HG02623 (cell line): ENCODE results near the gene CHEK1.
"Not testable (repeated sequence)": the region's sequence is repeated elsewhere in the genome, so short reads cannot be mapped to it uniquely, and the experiment has no call there.

Experiments
- ATAC-seq: cut with Tn5 transposase; IDR thresholded peaks from one replicate; pipeline ENCODE4 v1.9.1; 2021; ENCODE audit warnings: moderate library complexity; ENCODE audit not compliant: unreplicated experiment

Gene CHEK1

DNA sequence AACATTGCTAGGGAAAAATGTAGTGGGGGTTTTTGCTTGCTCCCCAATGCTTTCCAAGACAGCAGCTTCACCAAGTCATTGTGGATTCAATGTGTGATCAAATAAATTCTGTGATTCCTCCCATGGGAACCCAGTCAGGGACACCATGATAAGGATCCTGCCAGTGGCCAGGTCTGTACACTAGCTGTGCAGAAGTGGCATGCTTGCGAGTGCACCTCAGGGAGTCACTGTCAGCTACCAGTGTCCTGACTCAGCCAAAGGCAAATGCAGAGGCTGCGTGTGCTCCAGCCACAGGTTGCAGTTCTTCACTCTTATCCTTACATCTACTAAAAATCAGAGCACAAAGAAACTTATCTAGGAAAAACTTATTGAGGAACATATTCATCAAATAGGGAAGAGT is 65.0 kb downstream of the CHEK1 start:
- ATAC-seq: no peak

DNA sequence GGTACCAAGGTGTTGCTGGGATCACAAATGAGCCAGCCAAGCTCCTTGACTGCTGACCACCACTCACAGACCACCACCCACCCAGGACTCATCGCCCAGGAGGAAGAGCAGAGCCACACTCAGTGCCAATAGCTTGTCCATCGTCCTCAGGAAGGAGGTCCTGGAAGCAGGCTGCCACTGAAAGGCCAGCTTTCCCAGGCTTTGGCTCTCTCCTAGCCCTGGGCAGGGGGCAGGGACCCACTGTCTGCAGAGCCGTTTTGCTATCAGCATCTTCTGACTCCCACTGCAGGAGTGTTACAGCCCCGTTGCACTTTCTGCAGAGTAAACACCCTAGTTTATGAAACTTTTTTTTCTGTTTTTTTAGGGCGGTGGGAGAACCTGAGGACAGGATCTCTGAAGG is 67.9 kb downstream of the CHEK1 start:
- no peak for ATAC-seq

DNA sequence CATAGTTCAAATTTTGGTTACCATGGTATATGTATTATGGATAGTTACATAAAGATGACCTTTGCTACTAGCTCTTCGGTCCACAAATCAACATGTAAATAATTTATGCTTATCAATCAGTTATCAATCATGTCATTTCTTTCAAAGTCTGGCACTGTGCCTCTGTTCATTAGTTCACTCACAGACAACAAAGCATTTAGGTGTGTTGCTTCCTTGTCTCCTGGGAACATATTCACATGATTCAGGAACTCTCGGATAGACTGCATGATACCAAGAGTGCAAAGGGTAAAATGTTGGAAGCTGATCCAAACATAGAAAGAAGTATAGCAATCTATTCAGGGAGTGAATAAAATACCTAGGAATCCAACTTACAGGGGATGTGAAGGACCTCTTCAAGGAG is 70.0 kb downstream of the CHEK1 start:
- ATAC-seq: no peak

DNA sequence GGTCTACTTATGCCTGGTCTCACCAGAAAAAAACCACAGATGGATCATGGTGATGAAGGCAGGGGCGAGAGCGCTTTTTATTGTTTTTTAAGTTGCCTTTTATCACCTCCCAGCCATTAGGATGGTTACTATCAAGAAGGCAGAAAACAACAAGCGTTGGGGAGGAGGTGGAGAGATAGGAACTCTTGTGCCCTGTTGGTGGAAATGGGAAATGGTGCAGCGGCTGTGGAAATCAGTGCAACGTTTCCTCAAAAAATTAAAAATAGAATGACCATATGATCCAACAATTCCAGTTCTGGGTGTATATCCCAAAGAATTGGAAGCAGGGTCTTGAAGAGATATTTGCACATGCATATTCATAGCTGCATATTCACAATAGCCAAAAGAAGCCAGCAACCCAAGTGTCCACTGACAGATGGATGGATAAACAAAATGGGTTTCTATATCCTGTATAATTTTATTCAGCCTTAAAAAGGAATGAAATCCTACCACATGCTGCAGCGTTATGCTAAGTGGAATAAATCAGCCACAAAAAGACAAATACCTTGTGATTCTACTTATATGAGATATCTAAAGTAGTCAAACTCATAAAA is 76.2 kb downstream of the CHEK1 start:
- no peak for ATAC-seq

DNA sequence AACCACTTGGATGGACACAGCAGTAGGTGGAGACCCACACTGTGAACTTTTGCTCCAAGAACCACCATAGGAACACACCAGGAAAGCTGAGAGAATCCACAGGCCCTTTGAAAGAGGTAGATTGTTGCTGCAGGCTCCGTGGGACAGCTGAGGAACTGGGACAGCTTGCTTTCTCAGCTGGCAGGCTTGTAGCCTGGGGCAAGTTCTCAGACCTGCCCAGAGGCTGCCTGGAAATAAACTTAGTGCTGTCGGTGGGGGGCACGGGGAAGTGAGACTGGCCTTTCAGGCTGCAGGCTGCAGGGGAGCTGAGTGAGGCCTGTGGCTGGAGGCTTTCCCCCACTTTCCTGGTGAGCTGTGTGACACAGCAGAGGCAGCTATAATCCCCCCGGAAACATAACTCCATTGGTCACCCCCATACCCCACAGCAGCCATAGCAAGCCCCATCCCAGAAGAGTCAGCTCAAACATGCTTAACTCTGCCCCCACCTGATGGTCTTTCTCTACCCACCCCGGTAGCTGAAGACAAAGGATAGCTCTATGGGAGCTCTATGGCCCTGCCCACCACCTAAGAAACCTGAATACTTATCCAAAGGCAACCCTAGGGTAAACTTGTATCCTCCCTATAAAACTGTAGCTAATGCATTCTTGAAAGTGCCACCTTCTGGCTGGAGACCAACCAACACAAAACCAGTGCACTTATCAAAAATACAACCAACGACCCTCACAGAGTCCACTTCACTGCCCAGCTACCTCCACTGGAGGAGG is 77.1 kb downstream of the CHEK1 start:
- ATAC-seq: no peak

DNA sequence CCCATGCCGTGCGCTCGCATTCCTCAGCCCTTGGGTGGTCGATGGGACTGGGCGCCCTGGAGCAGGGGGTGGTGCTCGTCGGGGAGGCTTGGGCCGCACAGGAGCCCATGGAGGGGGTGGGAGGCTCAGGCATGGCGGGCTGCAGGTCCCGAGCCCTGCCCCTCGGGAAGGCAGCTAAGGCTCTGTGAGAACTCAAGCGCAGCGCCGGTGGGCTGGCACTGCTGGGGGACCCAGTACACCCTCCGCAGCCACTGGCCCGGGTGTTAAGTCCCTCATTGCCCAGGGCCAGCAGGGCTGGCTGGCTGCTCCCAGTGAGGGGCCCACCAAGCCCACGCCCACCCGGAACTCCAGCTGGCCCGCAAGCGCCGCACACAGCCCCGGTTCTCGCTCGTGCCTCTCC is 79.7 kb downstream of the CHEK1 start:
- ATAC-seq: not testable (repeated sequence)

DNA sequence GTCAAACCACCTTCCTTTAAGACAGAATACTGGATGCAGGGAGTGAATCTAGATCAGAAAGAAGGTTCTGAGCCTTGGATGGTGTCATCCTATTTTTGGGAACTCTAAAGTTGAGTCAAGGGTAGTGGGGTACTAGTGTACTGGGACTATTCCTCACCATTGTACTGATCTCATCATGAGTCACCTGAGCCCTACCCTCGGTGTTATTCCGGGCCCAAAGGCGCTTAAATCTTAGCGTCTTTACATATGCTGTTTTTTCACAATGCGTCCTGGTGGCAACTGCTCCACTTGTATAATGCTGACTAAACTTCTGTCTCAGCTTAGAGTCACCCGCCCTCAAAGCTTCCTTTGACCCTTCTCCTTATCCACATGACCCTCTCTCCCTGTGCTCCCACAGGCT is 95.8 kb downstream of the CHEK1 start:
- ATAC-seq: no peak

DNA sequence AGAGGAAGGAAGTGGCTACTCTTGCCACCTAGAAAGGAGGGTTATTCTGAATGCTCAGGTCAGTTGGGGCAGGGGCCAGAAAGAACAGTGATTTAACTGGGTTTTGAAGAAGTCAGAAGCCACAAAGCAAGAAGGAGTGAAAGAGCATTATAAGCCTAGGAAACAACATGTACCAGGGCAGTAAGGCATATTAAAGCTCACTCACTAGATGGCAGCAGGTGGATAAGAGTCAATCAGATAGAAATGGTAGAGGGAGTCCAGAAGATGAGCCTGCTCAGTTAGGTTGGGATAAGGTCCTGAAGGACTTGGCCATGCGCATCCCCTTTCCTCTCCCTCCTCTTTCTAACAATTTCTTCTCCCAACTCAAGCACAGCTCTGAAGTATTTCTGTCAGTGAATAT is 99.2 kb downstream of the CHEK1 start:
- ATAC-seq: no peak
